Ovary (tissue), 9 donors: ENCODE measurements around the gene PLLP. TPM values are rescaled to one million over a fixed set of nuclear protein-coding genes. Genes with fewer than 3 reads are reported as not detected.

Experiments
- DNase-seq, 5 donors: peaks; one replicate each; pipeline ENCODE4 v3.0.0-alpha.2; 2019 to 2020
- H3K27ac ChIP-seq, 2 donors: fragments of 200-600 bp; one replicate each; pipeline versions ENCODE4 v1.5.1 to v1.8.0; 2019 to 2022
- H3K27me3 ChIP-seq: fragments of 200-600 bp; one replicate; pipeline ENCODE4 v1.8.0; 2022
- H3K36me3 ChIP-seq: fragments of 200-600 bp; sonication (generic); one replicate; pipeline ENCODE4 v1.5.1; 2019
- H3K4me1 ChIP-seq: one replicate; pipeline ENCODE4 v1.8.1; 2013; ENCODE audit warnings: mild to moderate bottlenecking, moderate library complexity; ENCODE audit not compliant: insufficient read depth
- H3K4me3 ChIP-seq: fragments of 200-600 bp; sonication (generic); one replicate; pipeline ENCODE4 v1.5.1; 2017
- H3K9me3 ChIP-seq, 2 donors: fragments of 200-600 bp in 1 of 2; sonication (generic) in 1 of 2; one replicate each; pipeline versions ENCODE4 v1.5.1 to v1.8.1; 2013 to 2019; ENCODE audit warnings: mild to moderate bottlenecking in 1 of 2, moderate library complexity in 1 of 2
- CTCF ChIP-seq, 3 donors: fragments of 450-650 bp in 2 of 3; fragments of 200-600 bp in 1 of 3; IDR thresholded peaks; one replicate each; pipeline versions ENCODE4 v1.5.1 to v1.8.0; 2016 to 2022; ENCODE audit warnings: antibody characterized with exemption in 3 of 3, mild to moderate bottlenecking in 1 of 3
- EP300 ChIP-seq: sonication (generic); formaldehyde crosslinking; IDR thresholded peaks from one replicate; pipeline ENCODE4 v1.6.1; 2017; ENCODE audit warnings: antibody characterized with exemption
- POLR2A ChIP-seq: fragments of 450-650 bp; IDR thresholded peaks from one replicate; pipeline ENCODE4 v1.6.1; 2017; ENCODE audit warnings: antibody characterized with exemption, mild to moderate bottlenecking, moderate library complexity
- WGBS, 3 donors: extraction: QIAGEN DNeasy Blood & Tissue Kit in 1 of 3; methylation state at CpG; one replicate each; pipeline versions ENCODE4 v1.1.5 to v1.1.7; 2013 to 2017; 5-methylcytosine and 5-hydroxymethylcytosine counted together
- intact Hi-C, 4 donors: fragments of 100-400 bp; cut with DNase I; formaldehyde crosslinking; loops; one replicate each; pipeline versions ENCODE4 v1.11.0 to v1.15.1; 2022 to 2023
- polyA plus RNA-seq, 2 donors: library from polyadenylated mRNA; stranded (reverse); fragments of 200-250 nt in 1 of 2; fragments of 350-450 nt in 1 of 2; fragmentation: Illumina TruSeq in 1 of 2; extraction: RNeasy Lipid Tissue Mini Kit (QIAGEN cat#74804) in 1 of 2; gene quantifications; one replicate each; pipeline ENCODE4 v1.2.3, GENCODE V29; 2013 to 2014
- total RNA-seq, 7 donors: library from RNA; depleted of rRNA in 2 of 7; stranded (reverse); fragments of >200 nt in 2 of 7; fragmentation: NEBNext Ultra II Directional in 3 of 7; extraction: Animal tissue kit (Norgen Biotek cat#: 25700) in 3 of 7; gene quantifications; one replicate each; pipeline versions ENCODE4 v1.1.0 to v1.2.4, GENCODE V29; 2016 to 2023
- donor health status: DM: no; HTN: no; CAD: no; lungs with moderate emphysema.
- donor health status: DM: no; HTN: no; CAD: no.
- donor health status: Bipolar disorder and iron deficiency.
- donor health status: DM: yes; HTN: yes; CAD: no.
- donor health status: DM: no; HTN: no; CAD: no.
- donor health status: DM: yes; HTN: yes; CAD: no.

PLLP gene
- total and polyA plus RNA-seq, 9 donors: 0.94 to 54.2 (median 4.0) TPM

GRCh38 chr16:57301126-57301817 is 16.8 kb upstream of the PLLP start:
- 29 to 39% (median 37%) methylated on average over 19 of the region's 19 CpGs for WGBS, 3 donors
- H3K9me3 ChIP-seq: no peaks in the 10 kb centered on the region
- peak; percentile 42 to 66 (median 56) for DNase-seq
- H3K4me1 ChIP-seq: no peaks in the 10 kb centered on the region
- no peaks in the 10 kb centered on the region for H3K36me3 ChIP-seq
- intact Hi-C loops: loop anchor here (2.0 to 10.0 kb wide), 4 partner anchors 54 to 696 kb away; partner anchors contain the start of gene MT2A (in 1 of the 4)
- no peaks in the 10 kb centered on the region for H3K27me3 ChIP-seq
- H3K27ac ChIP-seq: peak overlapping the region; percentile 9 to 66
- TF ChIP-seq EP300: no peak
- TF ChIP-seq POLR2A: no peak
- no peak for TF ChIP-seq CTCF (IDR thresholded peaks at IDR 0.05)
- H3K4me3 ChIP-seq: peak overlapping the region; percentile 30

DNA sequence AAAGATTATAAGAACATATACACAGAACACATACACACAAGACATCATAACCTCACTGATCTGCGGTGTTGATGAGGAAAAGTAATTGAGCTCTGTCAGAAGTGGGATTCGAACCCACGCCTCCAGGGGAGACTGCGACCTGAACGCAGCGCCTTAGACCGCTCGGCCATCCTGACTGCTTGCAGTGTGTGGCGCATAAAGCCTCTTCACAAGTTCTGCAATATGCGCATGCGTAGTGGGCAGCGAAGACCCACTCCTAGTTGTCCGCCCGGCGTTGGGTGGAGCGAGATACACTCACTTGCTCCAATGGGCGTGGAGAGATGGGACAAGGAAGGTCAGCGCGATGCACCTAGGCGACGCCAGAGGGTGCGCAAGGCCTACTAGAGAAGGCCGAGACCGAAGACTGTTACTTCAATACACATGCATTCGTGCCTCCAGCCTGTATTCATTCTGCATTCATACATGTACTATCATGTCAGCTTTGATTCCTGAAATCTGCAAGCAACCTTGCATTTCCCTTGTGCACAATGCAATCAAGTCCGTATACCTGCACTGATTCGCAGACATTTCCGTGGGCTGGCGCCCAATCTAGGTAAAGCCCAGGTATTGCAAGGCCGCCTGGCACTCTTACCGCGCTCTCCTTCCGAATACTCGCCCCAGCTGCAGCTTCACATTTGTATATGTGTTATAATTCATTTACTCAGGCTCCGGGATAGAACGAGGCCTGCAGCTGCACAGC is 16.1 kb upstream of the PLLP start:
- 3 to 4% (median 4%) methylated on average over 36 of the region's 36 CpGs for WGBS, 3 donors
- Histone ChIP-seq H3K4me3 (peak overlapping the region; percentile 41), H3K27ac (peak overlapping the region; percentile 54 to 84), H3K9me3 (no peaks in the 10 kb centered on the region), H3K4me1 (no peaks in the 10 kb centered on the region), H3K27me3 (no peaks in the 10 kb centered on the region), H3K36me3 (no peaks in the 10 kb centered on the region)
- TF ChIP-seq CTCF (IDR thresholded peaks at IDR 0.05): peak; percentile 94 to 98 (median 98)
- no peak for TF ChIP-seq POLR2A
- peak; percentile 98 to 99 (median 99) for DNase-seq
- intact Hi-C loops: loop anchor here (2.0 to 10.0 kb wide), 4 partner anchors 54 to 696 kb away; partner anchors contain the start of gene MT2A (in 1 of the 4)

GRCh38 chr16:57299719-57300386 is 15.4 kb upstream of the PLLP start:
- DNase-seq: peak; percentile 87 to 92 (median 90)
- intact Hi-C loops: loop anchor here (2.0 to 10.0 kb wide), 4 partner anchors 53 to 695 kb away; partner anchors contain the start of gene MT2A (in 1 of the 4)
- Histone ChIP-seq H3K36me3 (no peaks in the 10 kb centered on the region), H3K4me3 (peak overlapping the region; percentile 41), H3K27ac (peak overlapping the region; percentile 54 to 84), H3K27me3 (no peaks in the 10 kb centered on the region), H3K9me3 (no peaks in the 10 kb centered on the region), H3K4me1 (no peaks in the 10 kb centered on the region)
- WGBS, 3 donors: 0 to 1% (median 1%) methylated on average over 35 of the region's 35 CpGs
- TF ChIP-seq POLR2A (no peak), CTCF (IDR thresholded peaks at IDR 0.05) (peak in 2 of 3 donors; percentile 56 to 81), EP300 (no peak)

DNA sequence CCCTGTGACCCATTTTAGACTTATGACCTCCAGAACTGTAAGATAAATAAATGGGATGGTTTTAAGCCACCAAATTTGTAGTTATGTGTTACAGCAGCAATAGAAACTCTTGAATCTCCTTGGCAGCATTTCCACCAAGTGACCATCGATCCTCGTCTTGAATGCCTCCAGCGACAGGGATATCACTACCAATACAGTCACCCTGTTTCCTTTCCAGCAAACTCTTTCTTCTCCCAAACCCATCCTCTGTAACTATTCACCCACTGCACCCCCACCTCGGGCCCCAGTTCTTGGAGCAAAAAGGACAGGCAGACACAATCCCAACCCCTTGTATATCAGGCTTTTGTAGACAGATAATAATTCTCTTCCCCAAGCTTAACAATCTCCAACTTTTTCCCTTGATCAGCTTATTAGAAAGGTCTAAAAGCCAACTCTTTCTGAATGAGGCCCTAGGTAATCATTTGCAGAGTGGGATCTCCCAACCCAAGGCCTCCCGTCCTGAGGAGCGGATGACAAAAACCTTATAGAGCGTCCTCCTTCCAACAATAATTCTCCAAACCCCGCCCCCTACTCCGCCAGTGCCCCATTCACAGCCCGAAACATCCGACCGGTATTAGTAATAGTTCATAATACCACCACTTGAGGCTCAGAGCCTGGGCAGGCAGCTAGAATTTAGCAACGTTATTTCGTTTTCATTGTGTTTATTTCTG is 14.7 kb upstream of the PLLP start:
- Histone ChIP-seq H3K9me3 (no peaks in the 10 kb centered on the region), H3K4me3 (peak overlapping the region; percentile 41), H3K27me3 (no peaks in the 10 kb centered on the region), H3K4me1 (no peaks in the 10 kb centered on the region), H3K27ac (peak overlapping the region; percentile 54 to 84), H3K36me3 (no peaks in the 10 kb centered on the region)
- intact Hi-C loops: no loop called here
- peak in 1 of 5 donors; percentile 35 for DNase-seq
- TF ChIP-seq POLR2A (no peak), EP300 (no peak), CTCF (IDR thresholded peaks at IDR 0.05) (no peak)
- WGBS, 3 donors: 7 to 8% (median 8%) methylated on average over 14 of the region's 14 CpGs
